HEK293 (cell line): ENCODE data around the gene RPL7A.
A peak's percentile ranks its signal among the peaks of the same experiment; 100 is the strongest.

Source experiments
- CTCF ChIA-PET: fragments of 350-600 bp; formaldehyde crosslinking; extraction: SDS; loops from one replicate; lab custom pipeline; 2021; ENCODE audit warnings: antibody characterized with exemption; lab: Yijun Ruan, JAX
- POLR2A ChIA-PET: fragments of 300-600 bp; formaldehyde crosslinking; extraction: SDS; loops from one replicate; lab custom pipeline; 2020; ENCODE audit warnings: antibody characterized with exemption, inconsistent platforms; lab: Yijun Ruan, JAX
- H3K27ac ChIP-seq: fragments of 200-500 bp; sonication (Bioruptor generic); 2 replicates; pipeline ENCODE4 v1.5.1; 2014; ENCODE audit warnings: low read depth, low read length, control low read depth, inconsistent platforms; ENCODE audit errors: extremely low read depth
- H3K36me3 ChIP-seq, 2 experiments: fragments of 200-500 bp in 1 of 2; sonication (Bioruptor generic) in 1 of 2; 1 replicate in 1 of 2; 2 replicates in 1 of 2; pipeline ENCODE4 v1.5.1; 2014 to 2017; ENCODE audit warnings: inconsistent platforms in 2 of 2, low read length in 2 of 2; ENCODE audit not compliant: control insufficient read depth in 2 of 2, insufficient read depth in 1 of 2
- H3K4me1 ChIP-seq: fragments of 200-500 bp; sonication (Bioruptor generic); 2 replicates; pipeline ENCODE4 v1.5.1; 2014; ENCODE audit warnings: mild to moderate bottlenecking, low read length, inconsistent platforms; ENCODE audit not compliant: control insufficient read depth, insufficient read depth
- H3K4me3 ChIP-seq: 2 replicates; pipeline ENCODE4 v1.5.1; 2011; ENCODE audit warnings: low read depth, mild to moderate bottlenecking, control low read depth, low read length, moderate library complexity
- H3K9me3 ChIP-seq: fragments of 200-500 bp; sonication (Bioruptor generic); 2 replicates; pipeline ENCODE4 v1.5.1; 2014; ENCODE audit warnings: low read depth, low read length, inconsistent platforms; ENCODE audit not compliant: control insufficient read depth, insufficient read depth
- AEBP2 ChIP-seq: fragments of 450-650 bp; formaldehyde crosslinking; IDR thresholded peaks from 2 replicates; pipeline ENCODE4 v1.5.1; 2016; ENCODE audit warnings: missing biosample characterization, missing genetic modification characterization, borderline replicate concordance
- GLIS2 ChIP-seq: fragments of 450-650 bp; formaldehyde crosslinking; IDR thresholded peaks from 2 replicates; pipeline ENCODE4 v1.5.1; 2016; ENCODE audit warnings: missing biosample characterization, missing genetic modification characterization
- HOXA7 ChIP-seq: sonication (generic); formaldehyde crosslinking; IDR thresholded peaks from 2 replicates; pipeline ENCODE4 v1.8.1; 2022; ENCODE audit warnings: missing genetic modification reagents, borderline replicate concordance
- SALL2 ChIP-seq: fragments of 450-650 bp; formaldehyde crosslinking; IDR thresholded peaks from 2 replicates; pipeline ENCODE4 v1.5.0; 2017; ENCODE audit warnings: missing biosample characterization, mild to moderate bottlenecking, missing genetic modification characterization, borderline replicate concordance
- SP2 ChIP-seq: fragments of 450-650 bp; formaldehyde crosslinking; IDR thresholded peaks from 2 replicates; pipeline ENCODE4 v1.5.1; 2016; ENCODE audit warnings: missing biosample characterization, missing genetic modification characterization
- SP7 ChIP-seq: fragments of 450-650 bp; formaldehyde crosslinking; IDR thresholded peaks from 2 replicates; pipeline ENCODE4 v1.5.1; 2016; ENCODE audit warnings: missing biosample characterization, missing genetic modification characterization
- ZFHX2 ChIP-seq: fragments of 450-650 bp; formaldehyde crosslinking; conservative IDR thresholded peaks from 2 replicates; pipeline ENCODE4 v1.5.1; 2016; ENCODE audit warnings: missing biosample characterization, missing genetic modification characterization
- ZNF121 ChIP-seq: fragments of 450-650 bp; formaldehyde crosslinking; IDR thresholded peaks from 2 replicates; pipeline ENCODE4 v1.5.1; 2016; ENCODE audit warnings: missing biosample characterization, missing genetic modification characterization
- ZNF16 ChIP-seq: fragments of 450-650 bp; formaldehyde crosslinking; IDR thresholded peaks from 2 replicates; pipeline ENCODE4 v1.5.1; 2016; ENCODE audit warnings: low read depth, missing biosample characterization, missing genetic modification characterization
- ZNF341 ChIP-seq: fragments of 450-650 bp; formaldehyde crosslinking; IDR thresholded peaks from 2 replicates; pipeline ENCODE4; 2016; ENCODE audit warnings: low read depth, missing biosample characterization, missing genetic modification characterization
- ZNF391 ChIP-seq: fragments of 450-650 bp; formaldehyde crosslinking; IDR thresholded peaks from 2 replicates; pipeline ENCODE4 v1.5.1; 2016; ENCODE audit warnings: low read depth, missing biosample characterization, missing genetic modification characterization, borderline replicate concordance
- ZNF514 ChIP-seq: fragments of 450-650 bp; formaldehyde crosslinking; IDR thresholded peaks from 2 replicates; pipeline ENCODE4 v1.5.1; 2016; ENCODE audit warnings: missing biosample characterization, missing genetic modification characterization
- ZNF549 ChIP-seq: fragments of 450-650 bp; IDR thresholded peaks from 2 replicates; pipeline ENCODE4 v1.5.1; 2018; ENCODE audit warnings: missing biosample characterization, missing genetic modification characterization, mild to moderate bottlenecking, inconsistent platforms, moderate library complexity
- ZNF610 ChIP-seq: fragments of 450-650 bp; formaldehyde crosslinking; IDR thresholded peaks from 2 replicates; pipeline ENCODE4 v1.5.1; 2016; ENCODE audit warnings: missing biosample characterization, missing genetic modification characterization, borderline replicate concordance
- ZNF654 ChIP-seq: fragments of 450-650 bp; formaldehyde crosslinking; IDR thresholded peaks from 2 replicates; pipeline ENCODE4 v1.5.1; 2016; ENCODE audit warnings: low read depth, missing biosample characterization, missing genetic modification characterization
- ZNF677 ChIP-seq: fragments of 450-650 bp; IDR thresholded peaks from 2 replicates; pipeline ENCODE4 v1.5.0; 2018; ENCODE audit warnings: missing biosample characterization, mild to moderate bottlenecking, missing genetic modification characterization, moderate library complexity
- ZNF776 ChIP-seq: fragments of 450-650 bp; formaldehyde crosslinking; IDR thresholded peaks from 2 replicates; pipeline ENCODE4 v1.5.0; 2017; ENCODE audit warnings: missing biosample characterization, missing genetic modification characterization, borderline replicate concordance
- ZNF792 ChIP-seq: fragments of 450-650 bp; formaldehyde crosslinking; IDR thresholded peaks from 2 replicates; pipeline ENCODE4 v1.5.1; 2016; ENCODE audit warnings: missing biosample characterization, missing genetic modification characterization
- ZNF830 ChIP-seq: fragments of 450-650 bp; IDR thresholded peaks from 2 replicates; pipeline ENCODE4 v1.5.0; 2018; ENCODE audit warnings: missing biosample characterization, missing genetic modification characterization, low read depth, mild to moderate bottlenecking, moderate library complexity
- TF ChIP-seq, protein P1 (sequence below): IDR thresholded peaks from 2 replicates; pipeline ENCODE4 v1.6.1; 2011; ENCODE audit warnings: mild to moderate bottlenecking, low read depth, low read length, borderline replicate concordance
- TF ChIP-seq, protein P2 (sequence below): fragments of 450-650 bp; formaldehyde crosslinking; IDR thresholded peaks from 2 replicates; pipeline ENCODE4 v1.5.0; 2017; ENCODE audit warnings: missing biosample characterization, missing genetic modification characterization, borderline replicate concordance
- TF ChIP-seq, protein P3 (sequence below): fragments of 450-650 bp; formaldehyde crosslinking; IDR thresholded peaks from 2 replicates; pipeline ENCODE4 v1.5.1; 2016; ENCODE audit warnings: missing biosample characterization, missing genetic modification characterization
- TF ChIP-seq, protein P4 (sequence below): fragments of 450-650 bp; formaldehyde crosslinking; IDR thresholded peaks from 2 replicates; pipeline ENCODE4 v1.5.1; 2017; ENCODE audit warnings: missing biosample characterization, missing genetic modification characterization

The RPL7A gene

GRCh38 chr9:133335924-133336811, 11.8 kb upstream of the RPL7A start, which contains the start of gene SURF6 (continued):
- TF ChIP-seq AEBP2 (tag by site-specific recombination): no peak
- 0 out of 2 replicates have a peak, but pooled peaks have one; percentile 2 for TF ChIP-seq ZNF654 (tag by site-specific recombination)
- no peak for TF ChIP-seq ZNF514 (tag by site-specific recombination)
- TF ChIP-seq, protein P1, sequence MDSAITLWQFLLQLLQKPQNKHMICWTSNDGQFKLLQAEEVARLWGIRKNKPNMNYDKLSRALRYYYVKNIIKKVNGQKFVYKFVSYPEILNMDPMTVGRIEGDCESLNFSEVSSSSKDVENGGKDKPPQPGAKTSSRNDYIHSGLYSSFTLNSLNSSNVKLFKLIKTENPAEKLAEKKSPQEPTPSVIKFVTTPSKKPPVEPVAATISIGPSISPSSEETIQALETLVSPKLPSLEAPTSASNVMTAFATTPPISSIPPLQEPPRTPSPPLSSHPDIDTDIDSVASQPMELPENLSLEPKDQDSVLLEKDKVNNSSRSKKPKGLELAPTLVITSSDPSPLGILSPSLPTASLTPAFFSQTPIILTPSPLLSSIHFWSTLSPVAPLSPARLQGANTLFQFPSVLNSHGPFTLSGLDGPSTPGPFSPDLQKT: peak; percentile 98
- TF ChIP-seq, protein P2, sequence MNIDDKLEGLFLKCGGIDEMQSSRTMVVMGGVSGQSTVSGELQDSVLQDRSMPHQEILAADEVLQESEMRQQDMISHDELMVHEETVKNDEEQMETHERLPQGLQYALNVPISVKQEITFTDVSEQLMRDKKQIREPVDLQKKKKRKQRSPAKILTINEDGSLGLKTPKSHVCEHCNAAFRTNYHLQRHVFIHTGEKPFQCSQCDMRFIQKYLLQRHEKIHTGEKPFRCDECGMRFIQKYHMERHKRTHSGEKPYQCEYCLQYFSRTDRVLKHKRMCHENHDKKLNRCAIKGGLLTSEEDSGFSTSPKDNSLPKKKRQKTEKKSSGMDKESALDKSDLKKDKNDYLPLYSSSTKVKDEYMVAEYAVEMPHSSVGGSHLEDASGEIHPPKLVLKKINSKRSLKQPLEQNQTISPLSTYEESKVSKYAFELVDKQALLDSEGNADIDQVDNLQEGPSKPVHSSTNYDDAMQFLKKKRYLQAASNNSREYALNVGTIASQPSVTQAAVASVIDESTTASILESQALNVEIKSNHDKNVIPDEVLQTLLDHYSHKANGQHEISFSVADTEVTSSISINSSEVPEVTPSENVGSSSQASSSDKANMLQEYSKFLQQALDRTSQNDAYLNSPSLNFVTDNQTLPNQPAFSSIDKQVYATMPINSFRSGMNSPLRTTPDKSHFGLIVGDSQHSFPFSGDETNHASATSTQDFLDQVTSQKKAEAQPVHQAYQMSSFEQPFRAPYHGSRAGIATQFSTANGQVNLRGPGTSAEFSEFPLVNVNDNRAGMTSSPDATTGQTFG: no peak
- no peak for TF ChIP-seq ZNF16 (tag by site-specific recombination)
- TF ChIP-seq ZNF121 (tag by site-specific recombination): no peak
- TF ChIP-seq SP7 (tag by site-specific recombination): peak; percentile 91
- no peak for TF ChIP-seq HOXA7
- TF ChIP-seq GLIS2 (tag by site-specific recombination): peak; percentile 95
- no peak; the same call in 1 of the 2 replicates for TF ChIP-seq ZNF341 (tag by site-specific recombination)
- peak; percentile 94 for TF ChIP-seq SP2

- CTCF ChIA-PET: interaction anchor here (0.6 to 1.7 kb wide), 6 partner anchors 10 to 160 kb away, joined by 3 to 6 read pairs (median 3); no protein-coding TSS in a partner anchor
- POLR2A ChIA-PET: interaction anchor here (0.7 to 2.2 kb wide), 4 partner anchors 8 to 27 kb away, joined by 3 to 15 read pairs (median 4); partner anchors contain the start of genes MED22 and RPL7A
- Histone ChIP-seq H3K36me3 (peaks cover 0 to 61% of the 10 kb centered on the region in 2 experiments; a peak in 1 of 3 replicates), H3K9me3 (no peaks in the 10 kb centered on the region), H3K4me3 (no peak overlapping the region), H3K4me1 (peaks cover 2% of the 10 kb centered on the region; the same call in 1 of the 2 replicates), H3K27ac (no peak overlapping the region)
- TF ChIP-seq, protein P3, sequence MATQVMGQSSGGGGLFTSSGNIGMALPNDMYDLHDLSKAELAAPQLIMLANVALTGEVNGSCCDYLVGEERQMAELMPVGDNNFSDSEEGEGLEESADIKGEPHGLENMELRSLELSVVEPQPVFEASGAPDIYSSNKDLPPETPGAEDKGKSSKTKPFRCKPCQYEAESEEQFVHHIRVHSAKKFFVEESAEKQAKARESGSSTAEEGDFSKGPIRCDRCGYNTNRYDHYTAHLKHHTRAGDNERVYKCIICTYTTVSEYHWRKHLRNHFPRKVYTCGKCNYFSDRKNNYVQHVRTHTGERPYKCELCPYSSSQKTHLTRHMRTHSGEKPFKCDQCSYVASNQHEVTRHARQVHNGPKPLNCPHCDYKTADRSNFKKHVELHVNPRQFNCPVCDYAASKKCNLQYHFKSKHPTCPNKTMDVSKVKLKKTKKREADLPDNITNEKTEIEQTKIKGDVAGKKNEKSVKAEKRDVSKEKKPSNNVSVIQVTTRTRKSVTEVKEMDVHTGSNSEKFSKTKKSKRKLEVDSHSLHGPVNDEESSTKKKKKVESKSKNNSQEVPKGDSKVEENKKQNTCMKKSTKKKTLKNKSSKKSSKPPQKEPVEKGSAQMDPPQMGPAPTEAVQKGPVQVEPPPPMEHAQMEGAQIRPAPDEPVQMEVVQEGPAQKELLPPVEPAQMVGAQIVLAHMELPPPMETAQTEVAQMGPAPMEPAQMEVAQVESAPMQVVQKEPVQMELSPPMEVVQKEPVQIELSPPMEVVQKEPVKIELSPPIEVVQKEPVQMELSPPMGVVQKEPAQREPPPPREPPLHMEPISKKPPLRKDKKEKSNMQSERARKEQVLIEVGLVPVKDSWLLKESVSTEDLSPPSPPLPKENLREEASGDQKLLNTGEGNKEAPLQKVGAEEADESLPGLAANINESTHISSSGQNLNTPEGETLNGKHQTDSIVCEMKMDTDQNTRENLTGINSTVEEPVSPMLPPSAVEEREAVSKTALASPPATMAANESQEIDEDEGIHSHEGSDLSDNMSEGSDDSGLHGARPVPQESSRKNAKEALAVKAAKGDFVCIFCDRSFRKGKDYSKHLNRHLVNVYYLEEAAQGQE (tag by site-specific recombination): no peak
- TF ChIP-seq ZNF677 (tag by site-specific recombination) (no peak), ZNF549 (no peak), ZFHX2 (tag by site-specific recombination) (no peak), ZNF830 (tag by site-specific recombination) (no peak), SALL2 (no peak), ZNF391 (tag by site-specific recombination) (no peak), ZNF792 (tag by site-specific recombination) (no peak), ZNF610 (tag by site-specific recombination) (no peak), ZNF776 (tag by site-specific recombination) (no peak)
- TF ChIP-seq, protein P4, sequence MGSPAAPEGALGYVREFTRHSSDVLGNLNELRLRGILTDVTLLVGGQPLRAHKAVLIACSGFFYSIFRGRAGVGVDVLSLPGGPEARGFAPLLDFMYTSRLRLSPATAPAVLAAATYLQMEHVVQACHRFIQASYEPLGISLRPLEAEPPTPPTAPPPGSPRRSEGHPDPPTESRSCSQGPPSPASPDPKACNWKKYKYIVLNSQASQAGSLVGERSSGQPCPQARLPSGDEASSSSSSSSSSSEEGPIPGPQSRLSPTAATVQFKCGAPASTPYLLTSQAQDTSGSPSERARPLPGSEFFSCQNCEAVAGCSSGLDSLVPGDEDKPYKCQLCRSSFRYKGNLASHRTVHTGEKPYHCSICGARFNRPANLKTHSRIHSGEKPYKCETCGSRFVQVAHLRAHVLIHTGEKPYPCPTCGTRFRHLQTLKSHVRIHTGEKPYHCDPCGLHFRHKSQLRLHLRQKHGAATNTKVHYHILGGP (tag by site-specific recombination): no peak
Observed at GRCh38 chr9:133339641-133340040, 8.4 kb upstream of the RPL7A start.
